GM19468 (cell line): ENCODE data around the gene STK16.
"Not testable (repeated sequence)": the region's sequence is repeated elsewhere in the genome, so short reads cannot be mapped to it uniquely, and the experiment has no call there.

Experiments used
- ATAC-seq: cut with Tn5 transposase; IDR thresholded peaks from one replicate; pipeline ENCODE4 v1.9.1; 2021; ENCODE audit warnings: mild to moderate bottlenecking, moderate library complexity, moderate number of reproducible peaks; ENCODE audit not compliant: unreplicated experiment; ENCODE audit errors: extremely low read depth

The STK16 gene

GRCh38 chr2:219234331-219234730 lies 10.9 kb upstream of the STK16 start:
- ATAC-seq, result no peak

- no peak for ATAC-seq
Measured at GRCh38 chr2:219243291-219243761, 2.0 kb upstream of the STK16 start.

GRCh38 chr2:219244789-219245147 lies 511 bp upstream of the STK16 start:
- no peak for ATAC-seq

GRCh38 chr2:219245899-219246230 lies 586 bp downstream of the STK16 start:
- ATAC-seq, result no peak

- no peak for ATAC-seq
Measured at GRCh38 chr2:219246559-219246958, 1.3 kb downstream of the STK16 start.

GRCh38 chr2:219247678-219248642 lies 2.7 kb downstream of the STK16 start:
- ATAC-seq, result no peak

GRCh38 chr2:219248845-219249202 lies 3.5 kb downstream of the STK16 start:
- no peak for ATAC-seq

GRCh38 chr2:219249203-219249980 lies 4.1 kb downstream of the STK16 start:
- peak; percentile 37 for ATAC-seq

GRCh38 chr2:219250049-219250781 lies 4.9 kb downstream of the STK16 start:
- no peak for ATAC-seq

- ATAC-seq, result no peak
Measured at GRCh38 chr2:219251656-219252055, 6.4 kb downstream of the STK16 start.

- ATAC-seq, result no peak
Measured at GRCh38 chr2:219252084-219252483, 6.8 kb downstream of the STK16 start.

GRCh38 chr2:219252570-219252899 lies 7.3 kb downstream of the STK16 start:
- ATAC-seq, result no peak

- ATAC-seq, result no peak
Measured at GRCh38 chr2:219252900-219253752, 7.8 kb downstream of the STK16 start, which contains the start of gene TUBA4B. Gene TUBA4B, plus strand, starts transcription at chr2:219253243. Its CDS starts 165 bp downstream, at chr2:219253408.

- peak; percentile 23 for ATAC-seq
Measured at GRCh38 chr2:219253753-219254589, 8.7 kb downstream of the STK16 start, which contains the start of gene TUBA4A. Gene TUBA4A, minus strand, starts transcription at chr2:219253918. Its CDS starts 60 bp downstream, at chr2:219253858.

GRCh38 chr2:219254590-219255201 lies 9.4 kb downstream of the STK16 start:
- no peak for ATAC-seq

GRCh38 chr2:219258942-219259341 lies 13.7 kb downstream of the STK16 start:
- ATAC-seq, result not testable (repeated sequence)

GRCh38 chr2:219261024-219261855 lies 16.0 kb downstream of the STK16 start:
- ATAC-seq, result no peak
